ENCODE measurements around the gene SCAP. TPM values are rescaled to one million over a fixed set of nuclear protein-coding genes. Genes with fewer than 3 reads are reported as not detected.
A peak's percentile ranks its signal among the peaks of the same experiment; 100 is the strongest.

SCAP gene
- total RNA-seq, 2 donors from 2014 or later, result 57.3 to 60.4 TPM

DNA sequence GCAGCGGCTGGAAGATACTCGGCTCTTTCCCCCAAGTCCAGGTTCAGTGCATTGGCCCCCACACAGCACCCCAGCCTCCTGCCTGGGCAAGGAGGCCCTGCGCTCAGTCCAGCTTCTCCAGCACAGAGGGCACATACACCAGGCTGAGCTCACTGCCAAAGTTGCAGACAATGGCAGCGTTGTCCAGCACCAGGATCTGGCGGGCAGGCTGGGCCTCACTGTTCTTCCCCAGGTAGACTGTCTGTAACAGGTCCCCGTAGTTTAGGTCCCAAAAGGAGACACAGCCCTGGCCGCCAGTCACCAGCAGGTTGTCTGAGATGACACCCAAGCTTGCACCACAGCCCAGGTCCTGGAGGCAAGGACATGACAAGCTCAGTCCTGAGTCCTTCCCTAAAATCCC, 62.0 kb downstream of the SCAP start:
- no peak overlapping the region for H3K27ac Mint-ChIP-seq
- H3K9me3 Mint-ChIP-seq, result no peaks in the 10 kb centered on the region
- ATAC-seq (replicated peaks in 1 of 2), result no peak
- H3K4me3 Mint-ChIP-seq, result no peak overlapping the region
- no peaks in the 10 kb centered on the region for H3K27me3 Mint-ChIP-seq (ENCODE audit: low read depth)
- no peak for DNase-seq
- no peaks in the 10 kb centered on the region for H3K4me1 Mint-ChIP-seq (ENCODE audit: low read depth)
- peaks cover 0 to 10% of the 10 kb centered on the region in 2 donors for H3K36me3 Mint-ChIP-seq (ENCODE audit: insufficient read depth in 2 of 2)

- Mint-ChIP-seq H3K27ac (peak overlapping the region; percentile 68), H3K27me3 (ENCODE audit: low read depth) (no peaks in the 10 kb centered on the region), H3K4me1 (ENCODE audit: low read depth) (no peaks in the 10 kb centered on the region), H3K9me3 (no peaks in the 10 kb centered on the region), H3K4me3 (no peak overlapping the region), H3K36me3 (ENCODE audit: insufficient read depth in 2 of 2) (peaks cover 0 to 9% of the 10 kb centered on the region in 2 donors)
- ATAC-seq (replicated peaks in 1 of 2) (no peak), DNase-seq (no peak)
These were observed 62.8 kb downstream of the SCAP start for GRCh38 chr3:47412842-47413520.

DNA sequence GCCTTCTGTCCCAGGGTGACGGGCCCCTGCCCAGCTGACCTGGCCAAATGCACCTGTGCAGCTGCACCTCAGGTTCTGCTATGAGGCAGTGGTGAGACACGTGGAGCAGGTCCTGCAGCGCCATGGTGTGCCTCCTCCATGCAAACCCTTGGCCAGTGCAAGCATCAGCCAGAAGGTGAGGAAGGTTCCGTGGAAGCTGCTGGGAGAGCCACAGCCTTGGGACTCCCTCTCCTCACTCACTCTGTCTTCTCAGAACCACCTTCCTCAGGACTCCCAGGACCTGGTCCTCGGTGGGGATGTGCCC, 63.3 kb downstream of the SCAP start:
- no peak overlapping the region for H3K4me3 Mint-ChIP-seq
- H3K4me1 Mint-ChIP-seq (ENCODE audit: low read depth), result no peaks in the 10 kb centered on the region
- H3K27ac Mint-ChIP-seq, result no peak overlapping the region
- no peak for ATAC-seq (replicated peaks in 1 of 2)
- H3K9me3 Mint-ChIP-seq, result no peaks in the 10 kb centered on the region
- H3K36me3 Mint-ChIP-seq (ENCODE audit: insufficient read depth in 2 of 2), result peaks cover 0 to 9% of the 10 kb centered on the region in 2 donors
- no peak for DNase-seq
- no peaks in the 10 kb centered on the region for H3K27me3 Mint-ChIP-seq (ENCODE audit: low read depth)

- ATAC-seq (replicated peaks in 1 of 2), result no peak
- Mint-ChIP-seq H3K4me3 (no peak overlapping the region), H3K4me1 (ENCODE audit: low read depth) (no peaks in the 10 kb centered on the region), H3K27ac (no peak overlapping the region), H3K9me3 (no peaks in the 10 kb centered on the region), H3K27me3 (ENCODE audit: low read depth) (no peaks in the 10 kb centered on the region), H3K36me3 (ENCODE audit: insufficient read depth in 2 of 2) (peaks cover 0 to 9% of the 10 kb centered on the region in 2 donors)
- DNase-seq, result no peak
These were observed 63.9 kb downstream of the SCAP start for GRCh38 chr3:47411696-47412452.

- Mint-ChIP-seq H3K27ac (no peak overlapping the region), H3K9me3 (no peaks in the 10 kb centered on the region), H3K27me3 (ENCODE audit: low read depth) (no peaks in the 10 kb centered on the region), H3K36me3 (ENCODE audit: insufficient read depth in 2 of 2) (peaks cover 0 to 8% of the 10 kb centered on the region in 2 donors), H3K4me3 (no peak overlapping the region), H3K4me1 (ENCODE audit: low read depth) (no peaks in the 10 kb centered on the region)
- ATAC-seq (replicated peaks in 1 of 2), result no peak
- DNase-seq, result no peak
These were observed 64.7 kb downstream of the SCAP start for GRCh38 chr3:47410801-47411646.

DNA sequence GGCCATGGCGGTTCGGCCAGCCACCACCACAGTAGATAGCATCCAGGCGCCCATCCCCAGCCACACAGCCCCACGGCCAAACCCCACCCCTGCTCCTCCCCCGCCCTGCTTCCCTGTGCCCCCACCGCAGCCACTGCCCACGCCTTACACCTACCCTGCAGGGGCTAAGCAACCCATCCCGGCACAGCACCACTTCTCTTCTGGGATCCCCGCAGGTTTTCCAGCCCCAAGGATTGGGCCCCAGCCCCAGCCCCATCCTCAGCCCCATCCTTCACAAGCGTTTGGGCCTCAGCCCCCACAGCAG, 65.4 kb downstream of the SCAP start:
- Mint-ChIP-seq H3K4me3 (no peak overlapping the region), H3K4me1 (ENCODE audit: low read depth) (no peaks in the 10 kb centered on the region), H3K36me3 (ENCODE audit: insufficient read depth in 2 of 2) (peaks cover 0 to 7% of the 10 kb centered on the region in 2 donors), H3K27ac (no peak overlapping the region), H3K27me3 (ENCODE audit: low read depth) (no peaks in the 10 kb centered on the region), H3K9me3 (no peaks in the 10 kb centered on the region)
- DNase-seq (no peak), ATAC-seq (replicated peaks in 1 of 2) (no peak)

- H3K27ac Mint-ChIP-seq, result no peak overlapping the region
- H3K4me3 Mint-ChIP-seq, result no peak overlapping the region
- no peaks in the 10 kb centered on the region for H3K27me3 Mint-ChIP-seq (ENCODE audit: low read depth)
- no peaks in the 10 kb centered on the region for H3K4me1 Mint-ChIP-seq (ENCODE audit: low read depth)
- no peak for ATAC-seq (replicated peaks in 1 of 2)
- H3K36me3 Mint-ChIP-seq (ENCODE audit: insufficient read depth in 2 of 2), result peaks cover 0 to 5% of the 10 kb centered on the region in 2 donors
- DNase-seq, result no peak
- H3K9me3 Mint-ChIP-seq, result no peaks in the 10 kb centered on the region
These were observed 65.9 kb downstream of the SCAP start for GRCh38 chr3:47409688-47410416.

GRCh38 chr3:47409284-47409683, 66.5 kb downstream of the SCAP start:
- Mint-ChIP-seq H3K4me1 (ENCODE audit: low read depth) (no peaks in the 10 kb centered on the region), H3K27ac (no peak overlapping the region), H3K4me3 (no peak overlapping the region), H3K36me3 (ENCODE audit: insufficient read depth in 2 of 2) (peaks cover 0 to 4% of the 10 kb centered on the region in 2 donors), H3K27me3 (ENCODE audit: low read depth) (no peaks in the 10 kb centered on the region), H3K9me3 (no peaks in the 10 kb centered on the region)
- ATAC-seq (replicated peaks in 1 of 2), result no peak
- no peak for DNase-seq

- Mint-ChIP-seq H3K9me3 (no peaks in the 10 kb centered on the region), H3K4me1 (ENCODE audit: low read depth) (no peaks in the 10 kb centered on the region), H3K27ac (no peak overlapping the region), H3K27me3 (ENCODE audit: low read depth) (no peaks in the 10 kb centered on the region), H3K4me3 (no peak overlapping the region), H3K36me3 (ENCODE audit: insufficient read depth in 2 of 2) (peaks cover 0 to 4% of the 10 kb centered on the region in 2 donors)
- ATAC-seq (replicated peaks in 1 of 2) (no peak), DNase-seq (no peak)
These were observed 66.9 kb downstream of the SCAP start for GRCh38 chr3:47408839-47409229.

DNA sequence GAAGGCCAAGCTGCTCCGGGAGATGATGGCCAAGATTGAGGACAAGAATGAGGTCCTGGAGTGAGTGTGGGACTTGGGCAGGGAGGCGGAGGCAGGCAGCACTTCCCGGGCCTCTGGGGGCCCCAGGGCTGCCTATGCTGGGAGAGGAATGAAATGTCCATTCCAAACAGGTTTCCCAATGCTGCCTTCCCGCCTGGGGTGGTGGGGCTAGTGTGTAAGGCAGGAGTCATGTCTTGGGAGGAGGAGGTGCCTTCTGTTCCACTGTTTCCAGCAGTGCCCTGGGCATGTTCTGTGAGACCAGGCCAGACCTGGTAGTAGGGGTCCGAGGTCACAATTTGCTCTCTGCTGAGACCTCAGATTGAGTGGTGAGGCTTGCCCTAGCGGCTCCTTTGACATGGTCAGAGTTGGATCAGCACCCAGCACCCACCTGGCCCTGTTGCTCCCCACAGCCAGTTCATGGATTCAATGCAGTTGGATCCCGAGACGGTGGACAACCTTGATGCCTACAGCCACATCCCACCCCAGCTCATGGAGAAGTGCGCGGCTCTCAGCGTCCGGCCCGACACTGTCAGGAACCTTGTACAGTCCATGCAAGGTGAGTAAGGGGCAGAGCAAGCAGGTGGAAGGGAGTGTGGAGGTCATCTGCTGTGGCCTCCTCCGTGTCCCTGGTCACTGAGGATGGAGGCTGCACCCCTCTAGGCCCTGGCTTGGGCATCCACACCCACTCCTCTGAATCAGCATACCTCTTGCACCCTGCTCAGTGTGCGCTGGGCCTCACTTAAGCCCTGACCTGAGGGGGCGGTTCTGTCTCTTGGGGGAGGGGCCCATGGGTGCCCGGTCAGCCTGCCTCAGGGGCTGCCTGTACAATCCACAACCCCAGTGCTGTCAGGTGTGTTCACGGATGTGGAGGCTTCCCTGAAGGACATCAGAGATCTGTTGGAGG, 67.6 kb downstream of the SCAP start:
- peaks cover 0 to 4% of the 10 kb centered on the region in 2 donors for H3K36me3 Mint-ChIP-seq (ENCODE audit: insufficient read depth in 2 of 2)
- H3K4me3 Mint-ChIP-seq, result no peak overlapping the region
- no peaks in the 10 kb centered on the region for H3K27me3 Mint-ChIP-seq (ENCODE audit: low read depth)
- DNase-seq (no peak), ATAC-seq (replicated peaks in 1 of 2) (no peak)
- no peaks in the 10 kb centered on the region for H3K9me3 Mint-ChIP-seq
- H3K27ac Mint-ChIP-seq, result no peak overlapping the region
- no peaks in the 10 kb centered on the region for H3K4me1 Mint-ChIP-seq (ENCODE audit: low read depth)

DNA sequence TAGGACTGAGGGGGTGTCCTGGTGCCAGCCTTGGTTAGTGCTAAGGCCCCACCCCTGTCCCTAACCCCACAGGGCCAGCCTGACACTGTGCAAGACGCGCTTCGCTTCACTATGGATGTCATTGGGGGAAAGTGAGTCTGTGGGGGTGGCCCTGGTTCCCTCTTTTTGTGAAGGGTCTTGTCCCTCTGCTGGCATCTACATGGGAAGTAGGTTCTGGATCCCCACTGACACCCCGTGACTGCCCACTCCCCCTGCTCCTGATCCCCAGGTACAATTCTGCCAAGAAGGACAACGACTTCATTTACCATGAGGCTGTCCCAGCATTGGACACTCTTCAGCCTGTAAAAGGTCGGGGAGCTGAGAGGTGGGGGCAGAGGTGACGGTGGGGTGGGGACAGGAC, 68.5 kb downstream of the SCAP start:
- Mint-ChIP-seq H3K4me3 (no peak overlapping the region), H3K4me1 (ENCODE audit: low read depth) (no peaks in the 10 kb centered on the region), H3K36me3 (ENCODE audit: insufficient read depth in 2 of 2) (no peaks in the 10 kb centered on the region), H3K9me3 (no peaks in the 10 kb centered on the region), H3K27me3 (ENCODE audit: low read depth) (no peaks in the 10 kb centered on the region), H3K27ac (no peak overlapping the region)
- DNase-seq (no peak), ATAC-seq (replicated peaks in 1 of 2) (no peak)

GRCh38 chr3:47406762-47407149, 69.0 kb downstream of the SCAP start:
- no peak for ATAC-seq (replicated peaks in 1 of 2)
- no peaks in the 10 kb centered on the region for H3K36me3 Mint-ChIP-seq (ENCODE audit: insufficient read depth in 2 of 2)
- no peaks in the 10 kb centered on the region for H3K9me3 Mint-ChIP-seq
- no peak overlapping the region for H3K27ac Mint-ChIP-seq
- H3K4me3 Mint-ChIP-seq, result no peak overlapping the region
- H3K27me3 Mint-ChIP-seq (ENCODE audit: low read depth), result no peaks in the 10 kb centered on the region
- H3K4me1 Mint-ChIP-seq (ENCODE audit: low read depth), result no peaks in the 10 kb centered on the region
- DNase-seq, result no peak
